GM23248 (cell line): Measurements from ENCODE around the gene CRTAC1.

ENCODE experiments used
- EZH2 ChIP-seq: fragments of 200-600 bp; sonication (generic); IDR thresholded peaks from 2 replicates; pipeline ENCODE4 v1.6.1; 2018; ENCODE audit warnings: antibody characterized with exemption, mild to moderate bottlenecking; ENCODE audit not compliant: insufficient read depth, poor library complexity, severe bottlenecking
- EZH2phosphoT487 ChIP-seq: fragments of 200-600 bp; sonication (generic); IDR thresholded peaks from 2 replicates; pipeline ENCODE4 v1.6.1; 2018; ENCODE audit warnings: antibody characterized with exemption, moderate library complexity, mild to moderate bottlenecking, low read depth; ENCODE audit not compliant: insufficient read depth

- no peak for TF ChIP-seq EZH2
- TF ChIP-seq EZH2phosphoT487 = 0 out of 2 replicates have a peak, but pooled peaks have one; percentile 28
These were observed 1.0 kb downstream of the CRTAC1 start for GRCh38 chr10:98029149-98030092.
